GM23338 (cell line): ENCODE results near the gene KCNC4. TPM values are rescaled to one million over a fixed set of nuclear protein-coding genes. Genes with fewer than 3 reads are reported as not detected.

Source experiments
- ATAC-seq: fragments of 200-7000 bp; cut with Tn5 transposase; 3 replicates; pipeline ENCODE4 v1.9.1; 2020
- DNase-seq: peaks from one replicate; pipeline ENCODE4 v3.0.0-alpha.2; 2015; ENCODE audit warnings: low spot score
- H2AFZ ChIP-seq: fragments of 200-600 bp; sonication (generic); 2 replicates; pipeline ENCODE4 v1.8.0; 2016; ENCODE audit warnings: antibody characterized with exemption, mild to moderate bottlenecking, moderate library complexity
- H3F3A ChIP-seq: fragments of 200-600 bp; sonication (generic); replicated peaks from 2 replicates; pipeline ENCODE4 v1.8.0; 2017; ENCODE audit warnings: antibody characterized with exemption, mixed run types, low read depth
- H3K27ac ChIP-seq: fragments of 200-600 bp; sonication (generic); 2 replicates; pipeline ENCODE4 v1.6.1; 2016; ENCODE audit warnings: low read depth
- H3K27me3 ChIP-seq: fragments of 200-600 bp; sonication (generic); 2 replicates; pipeline ENCODE4 v1.8.0; 2016; ENCODE audit warnings: mild to moderate bottlenecking, mixed run types, moderate library complexity; ENCODE audit not compliant: insufficient read depth
- H3K36me3 ChIP-seq: fragments of 200-600 bp; sonication (generic); 2 replicates; pipeline ENCODE4 v1.8.0; 2016; ENCODE audit warnings: mild to moderate bottlenecking; ENCODE audit not compliant: insufficient read depth
- H3K4me1 ChIP-seq: fragments of 200-600 bp; sonication (generic); 2 replicates; pipeline ENCODE4 v1.8.0; 2016; ENCODE audit warnings: mild to moderate bottlenecking, moderate library complexity; ENCODE audit not compliant: insufficient read depth
- H3K4me2 ChIP-seq: fragments of 200-600 bp; sonication (generic); 2 replicates; pipeline ENCODE4 v1.7.1; 2017; ENCODE audit warnings: mixed run types
- H3K4me3 ChIP-seq: fragments of 200-600 bp; sonication (generic); 2 replicates; pipeline ENCODE4 v1.6.1; 2016; ENCODE audit warnings: mixed run types
- H3K79me2 ChIP-seq: fragments of 200-600 bp; sonication (generic); replicated peaks from 2 replicates; pipeline ENCODE4 v1.8.0; 2017; ENCODE audit warnings: mild to moderate bottlenecking; ENCODE audit not compliant: insufficient read depth
- H3K9me2 ChIP-seq: fragments of 200-600 bp; sonication (generic); 2 replicates; pipeline ENCODE4 v1.8.0; 2017; ENCODE audit not compliant: insufficient read depth
- H4K20me1 ChIP-seq: fragments of 200-600 bp; sonication (generic); replicated peaks from 2 replicates; pipeline ENCODE4 v1.8.0; 2017; ENCODE audit warnings: mild to moderate bottlenecking; ENCODE audit not compliant: insufficient read depth
- H3K27ac Mint-ChIP-seq: 2 replicates; pipeline ENCODE4 v1.8.0; 2020; ENCODE audit warnings: inconsistent platforms, mild to moderate bottlenecking, moderate library complexity, mixed read lengths
- H3K27me3 Mint-ChIP-seq: 3 replicates; pipeline ENCODE4 v1.8.0; 2022; ENCODE audit warnings: low read depth, mild to moderate bottlenecking, moderate library complexity, mixed read lengths, inconsistent platforms; ENCODE audit not compliant: insufficient read depth, poor library complexity
- H3K36me3 Mint-ChIP-seq: 3 replicates; pipeline ENCODE4 v1.8.0; 2021; ENCODE audit warnings: low read depth, mild to moderate bottlenecking, inconsistent platforms, moderate library complexity, mixed read lengths
- H3K4me1 Mint-ChIP-seq: 3 replicates; pipeline ENCODE4 v1.8.0; 2020; ENCODE audit warnings: mild to moderate bottlenecking, inconsistent platforms, mixed read lengths
- H3K4me3 Mint-ChIP-seq: 3 replicates; pipeline ENCODE4 v1.8.0; 2021; ENCODE audit warnings: moderate library complexity, mild to moderate bottlenecking, inconsistent platforms, mixed read lengths
- H3K9me3 Mint-ChIP-seq: 3 replicates; pipeline ENCODE4 v1.8.0; 2020; ENCODE audit warnings: moderate library complexity, mild to moderate bottlenecking, inconsistent platforms, mixed read lengths
- EZH2phosphoT487 ChIP-seq: fragments of 200-600 bp; sonication (generic); IDR thresholded peaks from one replicate; pipeline ENCODE4 v1.8.1; 2018; ENCODE audit warnings: antibody characterized with exemption; ENCODE audit not compliant: unreplicated experiment
- ZNF331 ChIP-seq: fragments of 250-450 bp; sonication (Bioruptor Pico); IDR thresholded peaks from 2 replicates; pipeline ENCODE4 v1.5.0; 2020; ENCODE audit warnings: low read depth, mild to moderate bottlenecking, moderate library complexity
- polyA plus RNA-seq: library from polyadenylated mRNA; unstranded; fragments of >200 nt; fragmentation: Nextera tagmentation; extraction: Ambion mirVana; gene quantifications from 2 replicates; pipeline ENCODE4 v1.2.1, GENCODE V29; 2016
- total RNA-seq: library from RNA; depleted of rRNA; stranded (reverse); fragments of >200 nt; shearing (Covaris generic); gene quantifications from 2 replicates; pipeline ENCODE4 v1.2.3, GENCODE V29; 2014
- TF ChIP-seq, protein P1 (sequence below), 2 experiments: fragments of 200-600 bp in 1 of 2; sonication (generic) in 1 of 2; conservative IDR thresholded peaks; 2 replicates each; pipeline versions ENCODE4 v1.5.1 to v1.6.1; 2016 to 2017; ENCODE audit warnings: antibody characterized with exemption in 2 of 2, low read depth in 2 of 2, mild to moderate bottlenecking in 2 of 2, moderate library complexity in 1 of 2
- TF ChIP-seq, protein P2 (sequence below): IDR thresholded peaks from one replicate; pipeline ENCODE4 v1.6.1; 2018; ENCODE audit warnings: antibody characterized with exemption; ENCODE audit not compliant: unreplicated experiment

The KCNC4 gene
- total and polyA plus RNA-seq, 2 experiments from 2014 or later = 3.5 to 10.7 TPM

DNA sequence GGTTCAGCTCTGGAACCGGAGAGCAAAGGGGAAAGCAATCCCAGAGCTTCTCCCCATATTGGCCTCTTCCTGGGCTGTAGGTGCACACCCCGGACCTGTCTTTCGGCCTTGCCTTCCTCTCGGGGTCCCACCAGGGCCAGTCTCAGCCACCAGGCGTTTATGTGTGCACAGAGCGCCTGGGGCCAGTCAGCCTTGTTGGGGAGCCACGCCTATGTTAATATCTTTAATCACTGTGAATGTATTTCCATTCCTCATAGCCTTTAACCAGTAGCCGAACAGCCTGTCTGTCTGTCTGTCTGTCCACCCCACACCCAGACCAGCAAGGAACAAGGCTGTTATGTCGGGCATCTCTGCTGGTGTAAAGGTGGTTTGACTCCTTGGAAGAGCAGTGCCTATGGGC, 18.8 kb downstream of the KCNC4 start (continued):
- TF ChIP-seq, protein P1, sequence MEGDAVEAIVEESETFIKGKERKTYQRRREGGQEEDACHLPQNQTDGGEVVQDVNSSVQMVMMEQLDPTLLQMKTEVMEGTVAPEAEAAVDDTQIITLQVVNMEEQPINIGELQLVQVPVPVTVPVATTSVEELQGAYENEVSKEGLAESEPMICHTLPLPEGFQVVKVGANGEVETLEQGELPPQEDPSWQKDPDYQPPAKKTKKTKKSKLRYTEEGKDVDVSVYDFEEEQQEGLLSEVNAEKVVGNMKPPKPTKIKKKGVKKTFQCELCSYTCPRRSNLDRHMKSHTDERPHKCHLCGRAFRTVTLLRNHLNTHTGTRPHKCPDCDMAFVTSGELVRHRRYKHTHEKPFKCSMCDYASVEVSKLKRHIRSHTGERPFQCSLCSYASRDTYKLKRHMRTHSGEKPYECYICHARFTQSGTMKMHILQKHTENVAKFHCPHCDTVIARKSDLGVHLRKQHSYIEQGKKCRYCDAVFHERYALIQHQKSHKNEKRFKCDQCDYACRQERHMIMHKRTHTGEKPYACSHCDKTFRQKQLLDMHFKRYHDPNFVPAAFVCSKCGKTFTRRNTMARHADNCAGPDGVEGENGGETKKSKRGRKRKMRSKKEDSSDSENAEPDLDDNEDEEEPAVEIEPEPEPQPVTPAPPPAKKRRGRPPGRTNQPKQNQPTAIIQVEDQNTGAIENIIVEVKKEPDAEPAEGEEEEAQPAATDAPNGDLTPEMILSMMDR (conservative IDR thresholded peaks at IDR 0.05; ENCODE audit: low read depth in 2 of 2) = no peak

DNA sequence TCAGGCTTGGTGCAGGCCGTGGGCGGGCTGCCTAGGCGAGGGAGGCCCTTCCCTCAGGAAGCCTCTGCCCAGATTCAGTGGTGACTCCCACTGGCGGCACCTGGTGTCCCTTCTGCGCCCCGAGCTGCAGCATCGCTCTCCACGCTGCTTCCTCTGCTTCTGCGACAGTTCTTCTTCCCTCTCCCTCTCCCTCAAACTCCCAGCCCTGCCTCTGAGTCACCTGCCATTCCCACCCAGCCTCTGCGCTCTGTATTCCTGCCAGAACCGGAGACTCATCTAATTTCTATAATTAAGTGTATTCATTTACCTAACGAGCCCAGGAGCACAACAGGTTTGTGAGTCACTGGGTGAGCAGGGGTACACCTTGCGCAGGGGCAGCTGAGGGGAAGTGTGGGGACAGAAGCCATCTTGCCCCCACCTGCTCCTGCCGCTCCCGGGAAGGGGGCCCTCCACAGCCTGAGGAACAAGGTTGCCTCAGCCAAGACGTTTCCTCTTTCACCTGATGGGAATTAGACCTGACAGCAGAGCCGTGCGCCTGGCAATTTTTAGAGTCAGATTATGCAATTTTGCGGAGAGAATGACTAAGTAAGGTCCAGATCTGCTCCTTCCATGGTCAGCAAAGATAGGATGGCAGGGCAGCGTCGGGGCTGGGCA, 19.4 kb downstream of the KCNC4 start:
- Histone ChIP-seq H3K9me2 (0 out of 2 replicates have a peak, but pooled peaks cover 3% of the 10 kb centered on the region), H3K27ac (no peak overlapping the region), H3K27me3 (no peaks in the 10 kb centered on the region), H3F3A (no peaks in the 10 kb centered on the region), H3K79me2 (no peaks in the 10 kb centered on the region), H3K4me2 (no peak overlapping the region), H3K4me3 (no peak overlapping the region), H3K4me1 (no peaks in the 10 kb centered on the region), H2AFZ (no peak overlapping the region), H4K20me1 (no peaks in the 10 kb centered on the region), H3K36me3 (peaks cover 5% of the 10 kb centered on the region; the same call in 1 of the 2 replicates)
- H3K36me3 Mint-ChIP-seq = peaks cover 11% of the 10 kb centered on the region; the same call in 2 of the 3 replicates
- TF ChIP-seq EZH2phosphoT487 (no peak), ZNF331 (CRISPR knock-in tag) (no peak)
- TF ChIP-seq, protein P2, sequence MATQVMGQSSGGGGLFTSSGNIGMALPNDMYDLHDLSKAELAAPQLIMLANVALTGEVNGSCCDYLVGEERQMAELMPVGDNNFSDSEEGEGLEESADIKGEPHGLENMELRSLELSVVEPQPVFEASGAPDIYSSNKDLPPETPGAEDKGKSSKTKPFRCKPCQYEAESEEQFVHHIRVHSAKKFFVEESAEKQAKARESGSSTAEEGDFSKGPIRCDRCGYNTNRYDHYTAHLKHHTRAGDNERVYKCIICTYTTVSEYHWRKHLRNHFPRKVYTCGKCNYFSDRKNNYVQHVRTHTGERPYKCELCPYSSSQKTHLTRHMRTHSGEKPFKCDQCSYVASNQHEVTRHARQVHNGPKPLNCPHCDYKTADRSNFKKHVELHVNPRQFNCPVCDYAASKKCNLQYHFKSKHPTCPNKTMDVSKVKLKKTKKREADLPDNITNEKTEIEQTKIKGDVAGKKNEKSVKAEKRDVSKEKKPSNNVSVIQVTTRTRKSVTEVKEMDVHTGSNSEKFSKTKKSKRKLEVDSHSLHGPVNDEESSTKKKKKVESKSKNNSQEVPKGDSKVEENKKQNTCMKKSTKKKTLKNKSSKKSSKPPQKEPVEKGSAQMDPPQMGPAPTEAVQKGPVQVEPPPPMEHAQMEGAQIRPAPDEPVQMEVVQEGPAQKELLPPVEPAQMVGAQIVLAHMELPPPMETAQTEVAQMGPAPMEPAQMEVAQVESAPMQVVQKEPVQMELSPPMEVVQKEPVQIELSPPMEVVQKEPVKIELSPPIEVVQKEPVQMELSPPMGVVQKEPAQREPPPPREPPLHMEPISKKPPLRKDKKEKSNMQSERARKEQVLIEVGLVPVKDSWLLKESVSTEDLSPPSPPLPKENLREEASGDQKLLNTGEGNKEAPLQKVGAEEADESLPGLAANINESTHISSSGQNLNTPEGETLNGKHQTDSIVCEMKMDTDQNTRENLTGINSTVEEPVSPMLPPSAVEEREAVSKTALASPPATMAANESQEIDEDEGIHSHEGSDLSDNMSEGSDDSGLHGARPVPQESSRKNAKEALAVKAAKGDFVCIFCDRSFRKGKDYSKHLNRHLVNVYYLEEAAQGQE = no peak
- TF ChIP-seq, protein P1 (conservative IDR thresholded peaks at IDR 0.05; ENCODE audit: low read depth in 2 of 2) = peak in 1 of 2 experiments; percentile 25; a peak in 1 of 4 replicates
- H3K27me3 Mint-ChIP-seq = peaks cover 5% of the 10 kb centered on the region
- peak; percentile 42 for DNase-seq
- H3K4me3 Mint-ChIP-seq = no peak overlapping the region
- H3K4me1 Mint-ChIP-seq = peaks cover 18% of the 10 kb centered on the region
- no peaks in the 10 kb centered on the region for H3K9me3 Mint-ChIP-seq
- peak; percentile 71 for ATAC-seq
- 0 out of 2 replicates have a peak overlapping the region, but pooled peaks have one; percentile 18 for H3K27ac Mint-ChIP-seq
